Small intestine (tissue), 7 donors: ENCODE measurements around the gene GRIFIN. TPM values are rescaled to one million over a fixed set of nuclear protein-coding genes. Genes with fewer than 3 reads are reported as not detected.

Experiments
- DNase-seq, 2 donors: peaks; one replicate each; pipeline versions ENCODE4 v3.0.0 to v3.0.0-alpha.2; 2013
- FAIRE-seq: peaks from 2 replicates; lab custom pipeline; 2012; peaks lifted over from hg19 to GRCh38; lab: Jason Lieb, UNC
- H3K27ac ChIP-seq, 3 donors: one replicate each; pipeline ENCODE4 v1.5.1; 2013; ENCODE audit warnings: low read length in 2 of 3, mild to moderate bottlenecking in 2 of 3, control low read depth in 1 of 3, inconsistent platforms in 1 of 3, low read depth in 1 of 3, moderate library complexity in 1 of 3
- H3K27me3 ChIP-seq, 3 donors: one replicate each; pipeline ENCODE4 v1.6.1; 2013; ENCODE audit warnings: low read length in 3 of 3, inconsistent platforms in 1 of 3; ENCODE audit not compliant: control insufficient read depth in 3 of 3, insufficient read depth in 3 of 3
- H3K36me3 ChIP-seq, 3 donors: one replicate each; pipeline ENCODE4 v1.6.1; 2013; ENCODE audit warnings: low read length in 3 of 3, inconsistent platforms in 1 of 3, low read depth in 1 of 3, mild to moderate bottlenecking in 1 of 3, moderate library complexity in 1 of 3; ENCODE audit not compliant: control insufficient read depth in 3 of 3, insufficient read depth in 2 of 3
- H3K4me1 ChIP-seq, 3 donors: one replicate each; pipeline ENCODE4 v1.6.1; 2013; ENCODE audit warnings: low read length in 2 of 3, inconsistent platforms in 1 of 3, low read depth in 1 of 3, mild to moderate bottlenecking in 1 of 3, moderate library complexity in 1 of 3; ENCODE audit not compliant: control insufficient read depth in 3 of 3, insufficient read depth in 2 of 3
- H3K4me3 ChIP-seq, 3 donors: one replicate each; pipeline ENCODE4 v1.5.1; 2013; ENCODE audit warnings: low read length in 3 of 3, control low read depth in 1 of 3, inconsistent platforms in 1 of 3, low read depth in 1 of 3, mild to moderate bottlenecking in 1 of 3, moderate library complexity in 1 of 3
- H3K9me3 ChIP-seq, 2 donors: one replicate each; pipeline ENCODE4 v1.6.1; 2013; ENCODE audit warnings: low read depth in 1 of 2, low read length in 1 of 2; ENCODE audit not compliant: control insufficient read depth in 2 of 2, insufficient read depth in 1 of 2
- WGBS, 3 donors: extraction: QIAGEN DNeasy Blood & Tissue Kit; methylation state at CpG; one replicate each; pipeline ENCODE4 v1.1.7; 2013; 5-methylcytosine and 5-hydroxymethylcytosine counted together
- polyA plus RNA-seq, 4 donors: library from polyadenylated mRNA; stranded (reverse) in 3 of 4; unstranded in 1 of 4; fragments of 200-250 nt in 3 of 4; fragments of 120-200 nt in 1 of 4; gene quantifications; one replicate each; pipeline versions ENCODE4 v1.2.1 to v1.2.3, GENCODE V29; 2013
- donor health status: healthy with polysubstance abuse.
- donor health status: control.
- donor health status: control.
- donor health status: Bipolar disorder and iron deficiency.
- donor health status: healthy.

Gene GRIFIN
- polyA plus RNA-seq, 4 donors: not detected

GRCh38 chr7:2490181-2490651 is 14.0 kb upstream of the GRIFIN start:
- peaks cover 0 to 19% (median 0%) of the 10 kb centered on the region in 3 donors for H3K4me1 ChIP-seq
- H3K9me3 ChIP-seq: no peaks in the 10 kb centered on the region
- no peak for FAIRE-seq
- WGBS, 3 donors: 55 to 75% (median 62%) methylated on average over 11 to 13 of the region's 13 CpGs
- DNase-seq: no peak
- H3K27ac ChIP-seq: no peak overlapping the region
- H3K36me3 ChIP-seq: no peaks in the 10 kb centered on the region
- H3K27me3 ChIP-seq: peaks cover 0 to 7% (median 0%) of the 10 kb centered on the region in 3 donors
- no peak overlapping the region for H3K4me3 ChIP-seq

GRCh38 chr7:2488681-2489080 is 12.5 kb upstream of the GRIFIN start:
- H3K27me3 ChIP-seq: peaks cover 0 to 7% (median 0%) of the 10 kb centered on the region in 3 donors
- H3K9me3 ChIP-seq: no peaks in the 10 kb centered on the region
- DNase-seq (no peak), FAIRE-seq (no peak)
- H3K4me1 ChIP-seq: peaks cover 0 to 13% (median 0%) of the 10 kb centered on the region in 3 donors
- no peak overlapping the region for H3K27ac ChIP-seq
- no peaks in the 10 kb centered on the region for H3K36me3 ChIP-seq
- 40% methylated on average over 9 of the region's 9 CpGs for WGBS, 3 donors
- no peak overlapping the region for H3K4me3 ChIP-seq

- Histone ChIP-seq H3K27ac (no peak overlapping the region), H3K9me3 (peaks cover 0 to 4% of the 10 kb centered on the region in 2 donors), H3K27me3 (peaks cover 0 to 6% (median 0%) of the 10 kb centered on the region in 3 donors), H3K36me3 (no peaks in the 10 kb centered on the region), H3K4me3 (no peak overlapping the region), H3K4me1 (peaks cover 0 to 9% (median 0%) of the 10 kb centered on the region in 3 donors)
- 71 to 73% (median 71%) methylated on average over 8 of the region's 8 CpGs for WGBS, 3 donors
- DNase-seq: no peak
- no peak for FAIRE-seq
These were observed 12.1 kb upstream of the GRIFIN start for GRCh38 chr7:2488272-2488645.

- no peak for FAIRE-seq
- Histone ChIP-seq H3K36me3 (no peaks in the 10 kb centered on the region), H3K4me1 (peaks cover 0 to 9% (median 0%) of the 10 kb centered on the region in 3 donors), H3K27ac (no peak overlapping the region), H3K9me3 (peaks cover 0 to 9% of the 10 kb centered on the region in 2 donors), H3K4me3 (no peak overlapping the region), H3K27me3 (peaks cover 0 to 2% (median 0%) of the 10 kb centered on the region in 3 donors)
- 58 to 74% (median 71%) methylated on average over 14 of the region's 14 CpGs for WGBS, 3 donors
- DNase-seq: no peak
These were observed 11.5 kb upstream of the GRIFIN start for GRCh38 chr7:2487586-2488271.

GRCh38 chr7:2484868-2485267 is 8.7 kb upstream of the GRIFIN start:
- Histone ChIP-seq H3K4me3 (no peak overlapping the region), H3K4me1 (peaks cover 0 to 9% (median 0%) of the 10 kb centered on the region in 3 donors), H3K27me3 (peaks cover 0 to 2% (median 0%) of the 10 kb centered on the region in 3 donors), H3K36me3 (no peaks in the 10 kb centered on the region), H3K9me3 (peaks cover 0 to 12% of the 10 kb centered on the region in 2 donors), H3K27ac (no peak overlapping the region)
- no peak for FAIRE-seq
- 81 to 84% (median 82%) methylated on average over 11 to 12 of the region's 12 CpGs for WGBS, 3 donors
- no peak for DNase-seq

- H3K36me3 ChIP-seq: no peaks in the 10 kb centered on the region
- peaks cover 0 to 13% (median 3%) of the 10 kb centered on the region in 3 donors for H3K4me1 ChIP-seq
- peaks cover 0 to 3% (median 2%) of the 10 kb centered on the region in 3 donors for H3K27me3 ChIP-seq
- H3K9me3 ChIP-seq: peaks cover 0 to 12% of the 10 kb centered on the region in 2 donors
- no peak overlapping the region for H3K4me3 ChIP-seq
- 63 to 69% (median 64%) methylated on average over 5 of the region's 5 CpGs for WGBS, 3 donors
- H3K27ac ChIP-seq: no peak overlapping the region
- FAIRE-seq (no peak), DNase-seq (no peak)
These were observed 7.3 kb upstream of the GRIFIN start for GRCh38 chr7:2483494-2483893.

- H3K36me3 ChIP-seq: no peaks in the 10 kb centered on the region
- H3K4me3 ChIP-seq: no peak overlapping the region
- WGBS, 3 donors: 82 to 85% (median 83%) methylated on average over 10 of the region's 10 CpGs
- DNase-seq (no peak), FAIRE-seq (no peak)
- H3K27me3 ChIP-seq: peaks cover 0 to 3% (median 2%) of the 10 kb centered on the region in 3 donors
- H3K27ac ChIP-seq: no peak overlapping the region
- peaks cover 2 to 15% (median 3%) of the 10 kb centered on the region in 3 donors for H3K4me1 ChIP-seq
- H3K9me3 ChIP-seq: peaks cover 0 to 12% of the 10 kb centered on the region in 2 donors
These were observed 6.7 kb upstream of the GRIFIN start for GRCh38 chr7:2482725-2483451.

- Histone ChIP-seq H3K4me3 (no peak overlapping the region), H3K27ac (no peak overlapping the region), H3K4me1 (peaks cover 2 to 15% (median 3%) of the 10 kb centered on the region in 3 donors), H3K36me3 (no peaks in the 10 kb centered on the region), H3K9me3 (peaks cover 0 to 12% of the 10 kb centered on the region in 2 donors), H3K27me3 (peaks cover 0 to 3% (median 0%) of the 10 kb centered on the region in 3 donors)
- FAIRE-seq (no peak), DNase-seq (no peak)
- 65 to 88% (median 79%) methylated on average over 4 of the region's 4 CpGs for WGBS, 3 donors
These were observed 5.0 kb upstream of the GRIFIN start for GRCh38 chr7:2481195-2481594.
